ENCODE data around the gene AGER.

AGER gene

GRCh38 chr6:32167154-32167760 lies 16.8 kb downstream of the AGER start:
- no peaks in the 10 kb centered on the region for H3K27me3 ChIP-seq
- no peak for TF ChIP-seq CTCF (IDR thresholded peaks at IDR 0.05)
- H3K4me1 ChIP-seq (ENCODE audit: control insufficient read depth in 1 of 2, insufficient read depth in 1 of 2, low read depth in 1 of 2, low read length in 1 of 2): no peaks in the 10 kb centered on the region
- H3K27ac ChIP-seq: no peak overlapping the region
- H3K36me3 ChIP-seq: peaks cover 44% of the 10 kb centered on the region
- H3K4me3 ChIP-seq (ENCODE audit: low read depth in 1 of 2, low read length in 1 of 2): no peak overlapping the region
- H3K9me3 ChIP-seq: no peaks in the 10 kb centered on the region

DNA sequence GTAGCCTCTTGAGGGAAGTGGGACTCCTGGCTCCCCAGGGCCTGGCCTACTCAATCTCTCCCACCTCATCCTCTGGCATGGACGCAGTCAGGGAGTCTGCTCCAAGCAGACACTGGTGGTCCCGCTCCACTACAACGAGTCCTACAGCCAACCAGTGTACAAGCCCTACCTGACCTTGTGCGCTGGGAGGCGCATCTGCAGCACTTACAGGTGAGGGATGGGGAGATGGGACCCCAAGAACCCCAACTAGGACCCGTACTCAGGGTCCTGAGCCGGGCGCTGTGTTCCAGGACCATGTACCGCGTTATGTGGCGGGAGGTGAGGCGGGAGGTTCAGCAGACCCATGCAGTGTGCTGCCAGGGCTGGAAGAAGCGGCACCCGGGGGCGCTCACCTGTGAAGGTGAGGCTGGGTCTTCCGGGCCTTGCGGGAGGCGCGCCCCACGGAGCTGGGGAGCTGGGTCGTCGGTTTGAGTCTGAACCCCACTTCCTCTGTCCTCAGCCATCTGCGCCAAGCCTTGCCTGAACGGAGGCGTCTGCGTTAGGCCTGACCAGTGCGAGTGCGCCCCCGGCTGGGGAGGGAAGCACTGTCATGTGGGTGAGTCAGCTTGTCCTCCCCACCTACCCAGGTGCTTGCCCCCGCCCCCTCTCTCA lies 17.5 kb downstream of the AGER start:
- no peaks in the 10 kb centered on the region for H3K4me1 ChIP-seq (ENCODE audit: control insufficient read depth in 1 of 2, insufficient read depth in 1 of 2, low read depth in 1 of 2, low read length in 1 of 2)
- H3K27me3 ChIP-seq: no peaks in the 10 kb centered on the region
- TF ChIP-seq CTCF (IDR thresholded peaks at IDR 0.05): no peak
- H3K36me3 ChIP-seq: peaks cover 44% of the 10 kb centered on the region
- no peak overlapping the region for H3K4me3 ChIP-seq (ENCODE audit: low read depth in 1 of 2, low read length in 1 of 2)
- H3K27ac ChIP-seq: no peak overlapping the region
- H3K9me3 ChIP-seq: no peaks in the 10 kb centered on the region

DNA sequence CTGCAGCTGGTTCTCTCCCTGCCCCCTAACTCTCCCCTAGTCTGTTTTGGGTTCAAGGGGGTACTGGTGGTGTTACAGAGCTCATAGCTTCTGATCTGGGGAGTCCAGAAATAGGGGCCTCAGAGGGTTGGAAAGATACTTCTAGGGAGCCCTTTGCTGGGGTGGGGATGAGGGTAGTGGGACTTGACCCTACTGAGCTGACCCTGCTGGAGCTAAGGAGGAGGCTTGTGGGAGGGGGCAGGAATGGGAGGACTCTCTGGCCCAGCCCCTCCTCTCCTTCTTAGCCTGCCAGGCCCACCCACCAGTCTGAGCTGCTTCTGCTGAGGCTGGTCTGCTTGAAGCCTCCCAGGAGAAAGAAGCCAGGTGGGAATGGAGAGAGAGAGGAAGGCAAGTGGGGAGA lies 19.8 kb downstream of the AGER start, which contains the start of gene EGFL8:
TSS of gene EGFL8 (plus strand) at position 301 of the 400 bp plus-strand sequence. CDS start 1,571 bp downstream, outside the sequence.
- no peaks in the 10 kb centered on the region for H3K9me3 ChIP-seq
- no peaks in the 10 kb centered on the region for H3K4me1 ChIP-seq (ENCODE audit: control insufficient read depth in 1 of 2, insufficient read depth in 1 of 2, low read depth in 1 of 2, low read length in 1 of 2)
- H3K27ac ChIP-seq: no peak within 1 kb of the TSS
- no peaks in the 10 kb centered on the region for H3K27me3 ChIP-seq
- peaks cover 24% of the 10 kb centered on the region for H3K36me3 ChIP-seq
- no peak within 1 kb of the TSS for H3K4me3 ChIP-seq (ENCODE audit: low read depth in 1 of 2, low read length in 1 of 2)
- TF ChIP-seq CTCF (IDR thresholded peaks at IDR 0.05): no peak

- no peaks in the 10 kb centered on the region for H3K9me3 ChIP-seq
- peaks cover 18% of the 10 kb centered on the region for H3K36me3 ChIP-seq
- H3K4me1 ChIP-seq (ENCODE audit: control insufficient read depth in 1 of 2, insufficient read depth in 1 of 2, low read depth in 1 of 2, low read length in 1 of 2): no peaks in the 10 kb centered on the region
- no peak overlapping the region for H3K27ac ChIP-seq
- H3K4me3 ChIP-seq (ENCODE audit: low read depth in 1 of 2, low read length in 1 of 2): no peak overlapping the region
- no peak for TF ChIP-seq CTCF (IDR thresholded peaks at IDR 0.05)
- H3K27me3 ChIP-seq: no peaks in the 10 kb centered on the region
These were observed 20.3 kb downstream of the AGER start for GRCh38 chr6:32163559-32164258.

GRCh38 chr6:32158052-32158451 lies 26.0 kb downstream of the AGER start:
- TF ChIP-seq CTCF (IDR thresholded peaks at IDR 0.05): no peak
- no peak overlapping the region for H3K27ac ChIP-seq
- no peak overlapping the region for H3K4me3 ChIP-seq (ENCODE audit: low read depth in 1 of 2, low read length in 1 of 2)
- peaks cover 15 to 17% of the 10 kb centered on the region in 2 experiments for H3K4me1 ChIP-seq (ENCODE audit: control insufficient read depth in 1 of 2, insufficient read depth in 1 of 2, low read depth in 1 of 2, low read length in 1 of 2)
- no peaks in the 10 kb centered on the region for H3K36me3 ChIP-seq
- no peaks in the 10 kb centered on the region for H3K9me3 ChIP-seq
- H3K27me3 ChIP-seq: peaks cover 23% of the 10 kb centered on the region

Measured in neutrophil (primary cell).